WERI-Rb-1 (cell line): Measurements from ENCODE around the gene ADAMTSL2.

Experiments
- DNase-seq: peaks from one replicate; pipeline ENCODE4 v3.0.0-alpha.2; 2020
- H3K27ac ChIP-seq: fragments of 250-450 bp; sonication (Bioruptor Pico); 2 replicates; pipeline ENCODE4 v1.5.1; 2020; ENCODE audit warnings: mild to moderate bottlenecking, moderate library complexity
- H3K27me3 ChIP-seq: fragments of 250-450 bp; sonication (Bioruptor Pico); 2 replicates; pipeline ENCODE4 v1.5.1; 2021; ENCODE audit warnings: mild to moderate bottlenecking, low read depth, moderate library complexity; ENCODE audit not compliant: insufficient read depth, severe bottlenecking
- H3K36me3 ChIP-seq: fragments of 250-450 bp; sonication (Bioruptor Pico); 2 replicates; pipeline ENCODE4 v1.5.1; 2020; ENCODE audit warnings: mild to moderate bottlenecking, moderate library complexity
- H3K4me3 ChIP-seq: 2 replicates; pipeline ENCODE4 v1.5.1; 2011; ENCODE audit warnings: low read depth, mild to moderate bottlenecking, control low read depth, low read length
- H3K9me3 ChIP-seq: fragments of 250-450 bp; sonication (Bioruptor Pico); 2 replicates; pipeline ENCODE4 v1.5.1; 2021; ENCODE audit warnings: mild to moderate bottlenecking, moderate library complexity; ENCODE audit not compliant: severe bottlenecking
- TF ChIP-seq, protein P1 (sequence below): IDR thresholded peaks from 2 replicates; pipeline ENCODE4 v1.5.1; 2011; ENCODE audit warnings: low read depth, mild to moderate bottlenecking, control low read depth, inconsistent platforms, low read length

The ADAMTSL2 gene

GRCh38 chr9:133571896-133572595 lies 37.5 kb downstream of the ADAMTSL2 start:
- no peaks in the 10 kb centered on the region for H3K9me3 ChIP-seq
- no peak overlapping the region; the same call in 1 of the 2 replicates for H3K27ac ChIP-seq
- no peaks in the 10 kb centered on the region for H3K27me3 ChIP-seq
- DNase-seq, result no peak
- no peak overlapping the region for H3K4me3 ChIP-seq
- H3K36me3 ChIP-seq, result no peaks in the 10 kb centered on the region
- TF ChIP-seq, protein P1, sequence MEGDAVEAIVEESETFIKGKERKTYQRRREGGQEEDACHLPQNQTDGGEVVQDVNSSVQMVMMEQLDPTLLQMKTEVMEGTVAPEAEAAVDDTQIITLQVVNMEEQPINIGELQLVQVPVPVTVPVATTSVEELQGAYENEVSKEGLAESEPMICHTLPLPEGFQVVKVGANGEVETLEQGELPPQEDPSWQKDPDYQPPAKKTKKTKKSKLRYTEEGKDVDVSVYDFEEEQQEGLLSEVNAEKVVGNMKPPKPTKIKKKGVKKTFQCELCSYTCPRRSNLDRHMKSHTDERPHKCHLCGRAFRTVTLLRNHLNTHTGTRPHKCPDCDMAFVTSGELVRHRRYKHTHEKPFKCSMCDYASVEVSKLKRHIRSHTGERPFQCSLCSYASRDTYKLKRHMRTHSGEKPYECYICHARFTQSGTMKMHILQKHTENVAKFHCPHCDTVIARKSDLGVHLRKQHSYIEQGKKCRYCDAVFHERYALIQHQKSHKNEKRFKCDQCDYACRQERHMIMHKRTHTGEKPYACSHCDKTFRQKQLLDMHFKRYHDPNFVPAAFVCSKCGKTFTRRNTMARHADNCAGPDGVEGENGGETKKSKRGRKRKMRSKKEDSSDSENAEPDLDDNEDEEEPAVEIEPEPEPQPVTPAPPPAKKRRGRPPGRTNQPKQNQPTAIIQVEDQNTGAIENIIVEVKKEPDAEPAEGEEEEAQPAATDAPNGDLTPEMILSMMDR, result no peak

DNA sequence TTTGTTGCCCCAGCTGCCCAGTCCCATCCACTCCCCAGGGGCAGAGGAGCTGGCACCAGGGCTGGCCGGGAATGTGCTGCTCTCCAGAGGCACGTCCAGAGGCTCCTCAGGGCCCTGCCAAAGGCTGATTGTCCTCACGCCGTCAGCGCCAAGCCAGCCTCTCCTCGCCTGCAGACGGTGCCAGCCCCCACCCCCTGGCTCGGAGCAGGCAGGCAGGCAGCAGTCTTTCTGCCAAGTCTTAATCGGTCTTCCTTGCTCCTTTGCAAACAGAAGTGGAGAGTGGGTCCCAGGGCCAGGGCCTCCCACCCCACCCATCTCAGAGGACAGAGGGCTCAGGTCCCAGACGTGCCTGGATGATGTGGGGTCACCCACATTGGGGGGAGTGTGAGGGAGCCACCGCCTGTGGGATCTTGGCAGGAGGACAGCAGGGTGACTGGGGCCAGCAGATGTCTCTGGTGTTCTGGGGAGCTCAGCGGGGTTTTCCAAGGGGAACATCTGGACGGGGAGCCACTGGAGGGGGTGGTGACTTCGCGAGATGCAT lies 38.4 kb downstream of the ADAMTSL2 start:
- DNase-seq, result no peak
- Histone ChIP-seq H3K4me3 (no peak overlapping the region), H3K27ac (peak overlapping the region; percentile 20; the same call in 1 of the 2 replicates), H3K36me3 (no peaks in the 10 kb centered on the region), H3K27me3 (no peaks in the 10 kb centered on the region), H3K9me3 (no peaks in the 10 kb centered on the region)
- TF ChIP-seq, protein P1, result no peak

GRCh38 chr9:133573791-133574515 lies 39.4 kb downstream of the ADAMTSL2 start:
- H3K4me3 ChIP-seq, result no peak overlapping the region
- H3K36me3 ChIP-seq, result no peaks in the 10 kb centered on the region
- TF ChIP-seq, protein P1, result no peak
- H3K27me3 ChIP-seq, result no peaks in the 10 kb centered on the region
- H3K27ac ChIP-seq, result no peak overlapping the region; the same call in none of the 2 replicates
- DNase-seq, result no peak
- no peaks in the 10 kb centered on the region for H3K9me3 ChIP-seq

DNA sequence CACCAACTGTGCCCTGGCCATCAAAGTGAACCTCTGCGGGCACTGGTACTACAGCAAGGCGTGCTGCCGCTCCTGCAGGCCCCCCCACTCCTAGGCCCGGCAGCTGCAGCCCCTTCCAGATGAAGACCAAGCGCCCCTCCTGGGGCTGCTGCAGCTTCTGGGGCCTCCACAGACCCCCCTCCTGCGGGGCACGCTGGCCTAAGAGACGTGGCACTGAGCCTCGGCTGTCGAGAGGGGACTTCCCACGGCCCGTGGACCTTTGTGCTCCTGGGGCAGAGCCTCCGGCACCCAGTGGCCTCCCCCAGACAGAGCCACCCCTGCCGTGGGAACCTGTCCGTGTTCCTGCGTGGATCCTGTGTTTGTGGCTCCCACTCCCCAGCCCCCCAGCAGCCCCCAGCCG lies 40.3 kb downstream of the ADAMTSL2 start:
- H3K27ac ChIP-seq, result no peak overlapping the region
- no peaks in the 10 kb centered on the region for H3K36me3 ChIP-seq
- no peak overlapping the region for H3K4me3 ChIP-seq
- H3K9me3 ChIP-seq, result no peaks in the 10 kb centered on the region
- TF ChIP-seq, protein P1, result no peak
- DNase-seq, result no peak
- no peaks in the 10 kb centered on the region for H3K27me3 ChIP-seq

GRCh38 chr9:133575186-133576030 lies 40.9 kb downstream of the ADAMTSL2 start:
- no peaks in the 10 kb centered on the region for H3K27me3 ChIP-seq
- H3K27ac ChIP-seq, result no peak overlapping the region

More at GRCh38 chr9:133575186-133576030, 40.9 kb downstream of the ADAMTSL2 start:
- Histone ChIP-seq H3K4me3 (no peak overlapping the region), H3K9me3 (no peaks in the 10 kb centered on the region), H3K36me3 (no peaks in the 10 kb centered on the region)
- no peak for DNase-seq
- TF ChIP-seq, protein P1, result no peak
